T-helper 17 cell (primary cell): Measurements from ENCODE around the gene AMT. TPM values are rescaled to one million over a fixed set of nuclear protein-coding genes. Genes with fewer than 3 reads are reported as not detected.
"Not testable (repeated sequence)": the region's sequence is repeated elsewhere in the genome, so short reads cannot be mapped to it uniquely, and the experiment has no call there.

Experiments
- ATAC-seq: fragments of 150-1000 bp; cut with Tn5 transposase; 2 replicates; pipeline ENCODE4 v1.10.0; 2021; ENCODE audit warnings: mild to moderate bottlenecking, moderate library complexity
- DNase-seq, 3 donors: peaks; one replicate each; pipeline versions ENCODE4 v3.0.0 to v3.0.0-alpha.2; 2020 to 2021
- H3K9me3 ChIP-seq: one replicate; pipeline ENCODE4 v1.7.0; 2013; ENCODE audit warnings: low read length, mild to moderate bottlenecking; ENCODE audit not compliant: control insufficient read depth, poor library complexity, severe bottlenecking
- H3K27ac Mint-ChIP-seq: one replicate; pipeline ENCODE4 v1.8.0; 2022; ENCODE audit warnings: mild to moderate bottlenecking, moderate library complexity, mixed read lengths
- H3K27me3 Mint-ChIP-seq: one replicate; pipeline ENCODE4 v1.8.0; 2022; ENCODE audit warnings: mixed read lengths
- H3K36me3 Mint-ChIP-seq: one replicate; pipeline ENCODE4 v1.8.0; 2022; ENCODE audit warnings: low read depth, mixed read lengths
- H3K4me1 Mint-ChIP-seq: one replicate; pipeline ENCODE4 v1.8.0; 2022; ENCODE audit warnings: mild to moderate bottlenecking, mixed read lengths
- H3K4me3 Mint-ChIP-seq: one replicate; pipeline ENCODE4 v1.8.0; 2022; ENCODE audit warnings: mild to moderate bottlenecking, moderate library complexity, mixed read lengths
- total RNA-seq, 4 donors: library from RNA in 2 of 4; stranded (reverse) in 2 of 4; gene quantifications; one replicate each; pipeline ENCODE4 v1.2.3 and lab custom pipeline; 2022 to 2026

AMT gene
- total RNA-seq, 2 donors from 2014 or later, result 5.9 to 8.3 TPM

GRCh38 chr3:49391310-49391709, 31.0 kb downstream of the AMT start:
- Mint-ChIP-seq H3K27ac (peak overlapping the region; percentile 47), H3K4me1 (peaks cover 48% of the 10 kb centered on the region)
- not testable (repeated sequence) for DNase-seq, H3K4me3 Mint-ChIP-seq, H3K36me3 Mint-ChIP-seq, ATAC-seq, H3K9me3 ChIP-seq, H3K27me3 Mint-ChIP-seq

- Mint-ChIP-seq H3K4me3 (no peak overlapping the region), H3K27ac (peak overlapping the region; percentile 53), H3K4me1 (peaks cover 38% of the 10 kb centered on the region), H3K27me3 (no peaks in the 10 kb centered on the region), H3K36me3 (no peaks in the 10 kb centered on the region)
- no peaks in the 10 kb centered on the region for H3K9me3 ChIP-seq
- DNase-seq, result no peak
- no peak for ATAC-seq
Observed at GRCh38 chr3:49389297-49389696, 33.0 kb downstream of the AMT start.

- Mint-ChIP-seq H3K27me3 (no peaks in the 10 kb centered on the region), H3K4me1 (peaks cover 44% of the 10 kb centered on the region), H3K4me3 (peak overlapping the region; percentile 19), H3K27ac (peak overlapping the region; percentile 77), H3K36me3 (no peaks in the 10 kb centered on the region)
- DNase-seq (no peak), ATAC-seq (no peak)
- no peaks in the 10 kb centered on the region for H3K9me3 ChIP-seq
Observed at GRCh38 chr3:49388289-49388820, 33.9 kb downstream of the AMT start.

GRCh38 chr3:49387721-49388120, 34.6 kb downstream of the AMT start:
- no peak for ATAC-seq
- H3K4me3 Mint-ChIP-seq, result no peak overlapping the region
- H3K36me3 Mint-ChIP-seq, result no peaks in the 10 kb centered on the region
- peaks cover 43% of the 10 kb centered on the region for H3K4me1 Mint-ChIP-seq
- DNase-seq, result no peak
- H3K27ac Mint-ChIP-seq, result peak overlapping the region; percentile 77
- no peaks in the 10 kb centered on the region for H3K9me3 ChIP-seq
- H3K27me3 Mint-ChIP-seq, result no peaks in the 10 kb centered on the region

GRCh38 chr3:49386056-49386756, 36.1 kb downstream of the AMT start:
- H3K27me3 Mint-ChIP-seq, result no peaks in the 10 kb centered on the region
- no peak for DNase-seq
- H3K9me3 ChIP-seq, result no peaks in the 10 kb centered on the region
- ATAC-seq, result no peak
- H3K36me3 Mint-ChIP-seq, result no peaks in the 10 kb centered on the region
- H3K4me1 Mint-ChIP-seq, result peaks cover 44% of the 10 kb centered on the region
- peak overlapping the region; percentile 77 for H3K27ac Mint-ChIP-seq
- peak overlapping the region; percentile 33 for H3K4me3 Mint-ChIP-seq

- H3K4me3 Mint-ChIP-seq, result peak overlapping the region; percentile 33
- H3K4me1 Mint-ChIP-seq, result peaks cover 43% of the 10 kb centered on the region
- H3K36me3 Mint-ChIP-seq, result no peaks in the 10 kb centered on the region
- peak overlapping the region; percentile 77 for H3K27ac Mint-ChIP-seq
- H3K9me3 ChIP-seq, result no peaks in the 10 kb centered on the region
- H3K27me3 Mint-ChIP-seq, result no peaks in the 10 kb centered on the region
- no peak for ATAC-seq
- no peak for DNase-seq
Observed at GRCh38 chr3:49385617-49386016, 36.7 kb downstream of the AMT start.

- peaks cover 1% of the 10 kb centered on the region for H3K36me3 Mint-ChIP-seq
- no peak for ATAC-seq
- no peaks in the 10 kb centered on the region for H3K9me3 ChIP-seq
- H3K27ac Mint-ChIP-seq, result peak overlapping the region; percentile 70
- peaks cover 45% of the 10 kb centered on the region for H3K4me1 Mint-ChIP-seq
- peak overlapping the region; percentile 41 for H3K4me3 Mint-ChIP-seq
- no peak for DNase-seq
- H3K27me3 Mint-ChIP-seq, result no peaks in the 10 kb centered on the region
Observed at GRCh38 chr3:49383387-49383786, 38.9 kb downstream of the AMT start.

- H3K36me3 Mint-ChIP-seq, result peaks cover 2% of the 10 kb centered on the region
- ATAC-seq, result no peak
- no peaks in the 10 kb centered on the region for H3K9me3 ChIP-seq
- peaks cover 34% of the 10 kb centered on the region for H3K4me1 Mint-ChIP-seq
- no peaks in the 10 kb centered on the region for H3K27me3 Mint-ChIP-seq
- peak overlapping the region; percentile 59 for H3K27ac Mint-ChIP-seq
- no peak for DNase-seq
- H3K4me3 Mint-ChIP-seq, result peak overlapping the region; percentile 1
Observed at GRCh38 chr3:49378249-49378895, 43.9 kb downstream of the AMT start.

- H3K9me3 ChIP-seq, result no peaks in the 10 kb centered on the region
- Mint-ChIP-seq H3K27ac (peak overlapping the region; percentile 87), H3K27me3 (no peaks in the 10 kb centered on the region), H3K4me1 (peaks cover 30% of the 10 kb centered on the region), H3K4me3 (peak overlapping the region; percentile 41), H3K36me3 (peaks cover 2% of the 10 kb centered on the region)
- ATAC-seq (peak; percentile 61), DNase-seq (peak in 1 of 3 donors; percentile 8)
Observed at GRCh38 chr3:49377483-49377882, 44.8 kb downstream of the AMT start.

GRCh38 chr3:49371946-49372345, 50.3 kb downstream of the AMT start:
- DNase-seq (no peak), ATAC-seq (no peak)
- H3K9me3 ChIP-seq, result no peaks in the 10 kb centered on the region
- Mint-ChIP-seq H3K4me1 (peaks cover 16% of the 10 kb centered on the region), H3K4me3 (no peak overlapping the region), H3K27me3 (no peaks in the 10 kb centered on the region), H3K36me3 (no peaks in the 10 kb centered on the region), H3K27ac (peak overlapping the region; percentile 9)

GRCh38 chr3:49370585-49371290, 51.5 kb downstream of the AMT start:
- no peaks in the 10 kb centered on the region for H3K36me3 Mint-ChIP-seq
- ATAC-seq, result no peak

More at GRCh38 chr3:49370585-49371290, 51.5 kb downstream of the AMT start:
- no peaks in the 10 kb centered on the region for H3K9me3 ChIP-seq
- Mint-ChIP-seq H3K27ac (peak overlapping the region; percentile 9), H3K4me1 (peaks cover 14% of the 10 kb centered on the region), H3K4me3 (no peak overlapping the region), H3K27me3 (no peaks in the 10 kb centered on the region)
- no peak for DNase-seq
